ENCODE measurements around the gene HPCAL4.

- TF ChIP-seq EZH2phosphoT487 (IDR thresholded peaks at IDR 0.05; ENCODE audit: insufficient read depth, low read depth) = no peak
- TF ChIP-seq EZH2 (IDR thresholded peaks at IDR 0.05; ENCODE audit: insufficient read depth, poor library complexity, severe bottlenecking) = no peak
Measured at GRCh38 chr1:39738622-39739366, 47.6 kb upstream of the HPCAL4 start, which contains the start of gene PPIE.
